Parathyroid adenoma (tissue), 2 donors: ENCODE data around the gene SHC3.

Experiments used
- H2AFZ ChIP-seq: fragments of 300-600 bp; sonication (generic); one replicate; pipeline ENCODE4 v1.7.0; 2017; ENCODE audit warnings: antibody characterized with exemption, mild to moderate bottlenecking
- H3K27ac ChIP-seq: fragments of 300-600 bp; sonication (generic); one replicate; pipeline ENCODE4 v1.7.0; 2017
- H3K27me3 ChIP-seq: fragments of 300-600 bp; sonication (generic); one replicate; pipeline ENCODE4 v1.7.0; 2017; ENCODE audit warnings: low read length; ENCODE audit not compliant: control insufficient read depth, insufficient read depth
- H3K36me3 ChIP-seq: fragments of 300-600 bp; sonication (generic); one replicate; pipeline ENCODE4 v1.7.0; 2017; ENCODE audit warnings: low read length; ENCODE audit not compliant: control insufficient read depth, insufficient read depth
- H3K4me1 ChIP-seq: fragments of 300-600 bp; sonication (generic); one replicate; pipeline ENCODE4 v1.7.0; 2017; ENCODE audit warnings: control low read depth
- H3K4me2 ChIP-seq: fragments of 300-600 bp; sonication (generic); one replicate; pipeline ENCODE4 v1.7.0; 2017; ENCODE audit warnings: low read length
- H3K4me3 ChIP-seq: fragments of 300-600 bp; sonication (generic); one replicate; pipeline ENCODE4 v1.7.0; 2017; ENCODE audit warnings: low read depth, low read length
- H3K79me2 ChIP-seq: fragments of 300-600 bp; sonication (generic); one replicate; pipeline ENCODE4 v1.7.0; 2017; ENCODE audit warnings: control low read depth
- H3K9ac ChIP-seq: fragments of 300-600 bp; sonication (generic); one replicate; pipeline ENCODE4 v1.7.0; 2017; ENCODE audit warnings: mild to moderate bottlenecking
- H3K9me3 ChIP-seq: fragments of 300-600 bp; sonication (generic); one replicate; pipeline ENCODE4 v1.7.0; 2017; ENCODE audit warnings: low read length; ENCODE audit not compliant: control insufficient read depth
- CTCF ChIP-seq: fragments of 300-600 bp; sonication (generic); IDR thresholded peaks from one replicate; pipeline ENCODE4 v1.7.0; 2017; ENCODE audit warnings: antibody characterized with exemption, mild to moderate bottlenecking
- donor health status: primary hyperparathyroidism.

The SHC3 gene

GRCh38 chr9:89171231-89171630 lies 7.4 kb downstream of the SHC3 start:
- Histone ChIP-seq H3K27me3 (no peaks in the 10 kb centered on the region), H3K9me3 (no peaks in the 10 kb centered on the region), H3K79me2 (no peaks in the 10 kb centered on the region), H3K4me3 (no peak overlapping the region), H3K36me3 (no peaks in the 10 kb centered on the region), H3K4me1 (no peaks in the 10 kb centered on the region), H3K9ac (no peak overlapping the region), H3K4me2 (no peak overlapping the region), H2AFZ (no peak overlapping the region), H3K27ac (no peak overlapping the region)
- no peak for TF ChIP-seq CTCF

GRCh38 chr9:89168901-89169813 lies 9.5 kb downstream of the SHC3 start:
- Histone ChIP-seq H3K79me2 (no peaks in the 10 kb centered on the region), H3K9me3 (no peaks in the 10 kb centered on the region), H3K36me3 (no peaks in the 10 kb centered on the region), H3K4me1 (no peaks in the 10 kb centered on the region), H3K4me3 (no peak overlapping the region), H3K9ac (no peak overlapping the region), H2AFZ (no peak overlapping the region), H3K27me3 (no peaks in the 10 kb centered on the region), H3K27ac (no peak overlapping the region), H3K4me2 (no peak overlapping the region)
- no peak for TF ChIP-seq CTCF

- Histone ChIP-seq H3K4me2 (no peak overlapping the region), H3K9me3 (no peaks in the 10 kb centered on the region), H2AFZ (no peak overlapping the region), H3K36me3 (no peaks in the 10 kb centered on the region), H3K27me3 (no peaks in the 10 kb centered on the region), H3K79me2 (no peaks in the 10 kb centered on the region), H3K4me1 (no peaks in the 10 kb centered on the region), H3K27ac (no peak overlapping the region), H3K9ac (no peak overlapping the region), H3K4me3 (no peak overlapping the region)
- no peak for TF ChIP-seq CTCF
Observed at GRCh38 chr9:89167788-89168187, 10.8 kb downstream of the SHC3 start.

- no peak overlapping the region for H3K27ac ChIP-seq
- no peaks in the 10 kb centered on the region for H3K4me1 ChIP-seq
- no peak overlapping the region for H3K9ac ChIP-seq
- H3K36me3 ChIP-seq, result no peaks in the 10 kb centered on the region
- no peak overlapping the region for H3K4me3 ChIP-seq
- TF ChIP-seq CTCF, result no peak
- H3K9me3 ChIP-seq, result no peaks in the 10 kb centered on the region
- no peaks in the 10 kb centered on the region for H3K27me3 ChIP-seq
- H3K79me2 ChIP-seq, result no peaks in the 10 kb centered on the region
- no peak overlapping the region for H3K4me2 ChIP-seq
- H2AFZ ChIP-seq, result no peak overlapping the region
Observed at GRCh38 chr9:89166852-89167251, 11.8 kb downstream of the SHC3 start.

GRCh38 chr9:89165880-89166279 lies 12.7 kb downstream of the SHC3 start:
- H3K36me3 ChIP-seq, result no peaks in the 10 kb centered on the region
- H3K4me1 ChIP-seq, result no peaks in the 10 kb centered on the region
- H3K27me3 ChIP-seq, result no peaks in the 10 kb centered on the region
- H3K9ac ChIP-seq, result no peak overlapping the region
- H3K4me3 ChIP-seq, result no peak overlapping the region
- H2AFZ ChIP-seq, result no peak overlapping the region
- H3K27ac ChIP-seq, result no peak overlapping the region
- peaks cover 3% of the 10 kb centered on the region for H3K79me2 ChIP-seq
- H3K4me2 ChIP-seq, result no peak overlapping the region
- TF ChIP-seq CTCF, result no peak
- no peaks in the 10 kb centered on the region for H3K9me3 ChIP-seq
